Brain pericyte (primary cell): ENCODE data around the gene MACROH2A2.
"Not testable (repeated sequence)": the region's sequence is repeated elsewhere in the genome, so short reads cannot be mapped to it uniquely, and the experiment has no call there.

Source experiments
- DNase-seq: peaks from one replicate; pipeline ENCODE4 v3.0.0-alpha.2; 2012; ENCODE audit warnings: low read depth, low spot score

The MACROH2A2 gene

DNA sequence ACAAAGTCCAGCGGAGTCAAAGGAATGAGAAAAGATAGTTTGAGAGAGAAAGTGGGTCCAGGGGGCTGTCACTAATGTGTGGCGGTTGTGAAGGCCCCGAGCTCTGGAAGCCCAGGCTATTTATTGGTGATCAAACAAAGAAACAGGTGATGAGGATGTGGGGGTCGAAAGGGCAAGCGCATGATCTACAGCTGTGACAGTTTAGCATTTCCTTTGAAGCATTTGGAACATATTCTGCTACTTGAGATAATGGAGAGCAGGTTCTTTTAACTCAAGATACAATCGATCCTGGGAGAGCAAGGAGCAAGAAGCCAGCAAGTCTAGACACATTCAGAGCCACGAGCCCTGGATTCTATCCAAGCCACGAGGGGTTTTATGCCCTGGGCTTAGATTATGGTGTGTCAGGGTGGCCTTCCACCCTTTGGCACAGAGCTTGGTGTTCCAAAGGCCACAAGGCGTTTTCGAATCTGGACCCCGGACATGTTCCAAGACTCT lies 48.5 kb downstream of the MACROH2A2 start:
- DNase-seq = not testable (repeated sequence)

DNA sequence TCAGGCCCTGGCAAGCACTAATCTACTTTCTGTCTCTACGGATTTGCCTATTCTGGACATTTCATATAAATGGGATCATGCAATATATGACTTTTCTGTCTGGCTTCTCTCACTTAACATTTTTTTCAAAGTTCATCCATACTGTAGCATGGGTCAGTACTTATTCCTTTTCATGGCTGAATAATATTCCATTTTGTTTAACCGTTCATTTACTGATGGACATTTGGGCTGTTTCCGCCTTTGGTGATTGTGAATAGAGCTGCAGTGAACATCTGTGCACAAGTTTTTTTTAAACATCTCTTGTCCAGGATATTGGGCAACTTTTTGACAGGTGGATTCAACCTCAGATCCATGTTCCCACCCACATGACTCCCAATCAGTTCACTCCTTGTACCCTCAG lies 49.0 kb downstream of the MACROH2A2 start:
- DNase-seq = no peak

DNA sequence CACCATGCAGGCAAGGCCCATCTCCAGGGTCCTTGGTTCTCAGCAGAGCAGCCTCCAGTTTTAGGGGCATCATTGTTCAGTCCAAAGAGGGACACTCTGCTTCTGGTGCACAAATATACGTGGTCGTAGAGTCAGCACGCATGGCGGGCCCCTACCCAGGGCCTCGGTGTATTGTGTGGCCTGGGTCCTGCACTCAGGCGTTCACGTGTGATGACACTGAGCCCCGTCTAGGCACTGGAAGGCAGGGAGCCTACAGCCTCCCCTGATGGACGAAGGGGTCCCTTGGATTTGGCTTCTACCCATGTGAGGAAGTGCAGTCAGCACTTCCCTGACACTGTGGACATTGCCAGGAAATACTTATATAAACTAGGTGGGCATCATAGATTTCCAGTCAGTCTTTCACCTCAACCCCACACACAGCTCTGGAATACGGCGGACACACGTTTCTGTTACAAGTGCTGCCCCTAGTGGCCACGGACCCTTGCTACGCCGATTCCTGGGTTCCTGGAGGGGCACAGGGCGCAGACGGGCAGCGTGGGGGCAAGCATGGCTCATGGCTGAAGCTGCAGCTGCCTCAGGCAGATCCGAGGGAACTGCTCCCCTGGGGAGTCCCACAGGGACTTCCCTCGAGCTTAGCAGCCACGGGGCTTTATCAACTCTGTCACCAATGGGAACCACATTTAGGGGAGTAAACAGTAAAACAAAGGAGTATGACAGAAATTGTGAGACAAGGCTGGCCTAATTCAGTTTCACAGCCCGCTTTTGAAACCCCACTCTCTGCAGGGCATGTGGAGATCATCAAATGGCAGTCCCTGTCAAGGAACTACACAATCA lies 54.5 kb downstream of the MACROH2A2 start:
- no peak for DNase-seq

DNA sequence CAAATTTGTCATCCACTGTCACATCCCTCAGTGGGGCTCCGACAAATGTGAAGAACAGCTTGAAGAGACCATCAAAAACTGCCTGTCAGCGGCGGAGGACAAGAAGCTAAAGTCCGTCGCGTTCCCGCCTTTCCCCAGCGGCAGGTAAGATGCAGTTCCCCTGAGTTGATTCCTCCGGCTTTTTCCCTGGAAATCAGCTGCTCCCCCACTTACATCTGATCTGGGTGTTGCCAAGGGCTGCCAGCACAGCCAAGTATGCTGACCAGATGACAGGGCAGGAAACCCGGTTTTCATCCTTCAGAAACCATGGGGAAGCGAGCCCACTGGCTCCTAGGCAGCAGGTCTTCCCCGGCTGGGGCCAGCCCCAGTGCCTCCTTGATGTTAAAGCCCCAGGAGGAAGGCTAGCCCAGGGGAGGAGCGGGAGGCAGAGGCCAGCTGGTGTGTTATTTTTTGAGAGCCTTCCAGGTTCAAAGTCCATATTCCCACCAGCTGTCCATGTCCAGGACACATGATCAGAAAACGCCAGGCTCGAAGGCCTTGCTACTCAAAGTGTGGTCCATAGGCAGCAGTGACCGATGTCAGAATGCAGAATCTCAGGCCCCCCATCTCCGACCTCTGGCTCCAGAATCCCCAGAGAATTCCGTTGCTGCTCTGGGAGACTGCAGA lies 56.6 kb downstream of the MACROH2A2 start:
- DNase-seq = no peak

DNA sequence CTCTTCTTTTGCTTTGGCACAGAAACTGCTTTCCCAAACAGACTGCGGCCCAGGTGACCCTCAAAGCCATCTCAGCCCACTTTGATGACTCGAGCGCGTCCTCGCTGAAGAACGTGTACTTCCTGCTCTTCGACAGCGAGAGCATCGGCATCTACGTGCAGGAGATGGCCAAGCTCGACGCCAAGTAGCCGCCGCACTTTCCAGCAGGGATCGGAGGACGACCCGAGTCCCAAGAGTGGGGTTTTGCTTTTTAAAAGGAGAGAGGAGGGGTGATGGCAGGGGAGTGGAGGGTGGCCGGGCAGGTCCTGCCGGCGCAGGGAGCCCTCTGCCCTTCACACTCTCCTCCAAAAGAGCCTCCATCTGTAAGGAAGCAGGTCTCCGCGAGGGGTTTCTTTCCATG lies 58.9 kb downstream of the MACROH2A2 start:
- no peak for DNase-seq

DNA sequence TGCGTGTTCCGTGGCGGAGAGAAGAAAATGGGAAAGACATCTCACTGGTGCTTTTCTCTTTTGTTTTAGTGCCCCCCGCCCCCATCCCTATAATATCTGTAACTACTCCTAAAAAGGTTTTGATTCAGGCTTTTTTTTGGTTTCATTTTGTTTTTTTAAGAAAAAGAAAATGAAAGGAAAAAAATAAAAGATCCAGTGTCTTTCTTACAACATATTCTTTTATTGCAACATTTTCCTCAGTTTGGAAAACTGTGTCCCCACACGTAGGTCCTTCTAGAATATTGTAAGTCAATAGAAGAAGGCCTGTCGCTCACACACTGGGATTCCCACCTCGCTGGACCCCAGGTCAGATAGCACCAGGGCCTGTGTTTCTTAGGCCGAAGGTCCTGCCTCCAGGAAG lies 59.4 kb downstream of the MACROH2A2 start:
- DNase-seq = no peak

DNA sequence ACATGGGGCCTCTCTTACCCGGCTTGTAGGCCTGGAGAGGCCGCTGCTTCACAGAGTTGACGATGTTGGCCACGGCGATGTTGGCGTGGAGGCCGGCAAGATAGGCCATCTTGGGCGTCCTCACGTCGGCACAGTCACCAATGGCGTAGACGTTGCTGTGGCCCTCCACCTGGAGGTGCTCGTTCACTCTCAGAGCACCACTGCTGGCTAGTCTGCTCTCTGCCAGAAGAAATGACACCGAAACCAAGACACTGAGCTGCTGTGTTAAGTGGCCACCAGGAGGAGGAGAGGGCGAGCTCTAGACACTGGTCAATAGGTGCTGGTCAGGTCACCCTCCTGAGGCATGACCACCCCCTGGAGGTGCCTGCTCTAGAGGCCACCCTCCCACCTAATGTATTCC lies 62.3 kb downstream of the MACROH2A2 start:
- DNase-seq = no peak

DNA sequence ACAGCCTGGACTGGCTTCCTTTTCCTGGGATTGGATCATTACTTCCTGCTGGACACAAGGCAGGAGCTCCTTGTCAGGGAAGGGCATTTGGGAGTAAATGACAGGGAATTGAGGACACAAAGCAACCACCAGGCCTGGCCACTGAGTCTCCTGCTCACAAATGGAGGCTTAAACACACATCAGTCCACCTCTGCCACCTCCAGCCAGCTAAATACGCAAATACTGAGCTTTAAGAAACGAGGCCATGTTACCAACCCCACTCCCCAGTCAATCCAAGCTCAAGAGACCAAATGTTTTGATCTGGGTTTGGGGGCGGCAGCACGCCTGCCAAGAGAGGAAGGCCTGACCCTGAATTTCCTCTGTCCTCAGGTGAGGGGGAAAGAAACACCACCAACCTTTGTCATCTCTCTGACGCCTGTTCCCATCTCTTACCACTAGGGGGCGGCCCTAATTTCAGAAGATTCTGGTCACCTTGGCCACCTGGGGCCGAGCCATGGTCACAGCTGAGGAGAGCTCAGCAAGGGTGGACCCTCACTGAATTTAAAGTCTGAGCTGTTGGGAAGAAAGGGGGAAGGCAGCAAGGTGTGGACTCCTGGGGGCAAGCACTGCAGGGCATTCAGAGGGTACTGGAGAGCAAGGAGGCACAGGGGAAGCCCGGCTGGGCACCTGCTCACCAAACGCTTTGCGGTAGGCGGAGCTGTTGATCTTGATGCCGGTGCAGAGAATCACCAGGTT lies 63.5 kb downstream of the MACROH2A2 start:
- DNase-seq = no peak

DNA sequence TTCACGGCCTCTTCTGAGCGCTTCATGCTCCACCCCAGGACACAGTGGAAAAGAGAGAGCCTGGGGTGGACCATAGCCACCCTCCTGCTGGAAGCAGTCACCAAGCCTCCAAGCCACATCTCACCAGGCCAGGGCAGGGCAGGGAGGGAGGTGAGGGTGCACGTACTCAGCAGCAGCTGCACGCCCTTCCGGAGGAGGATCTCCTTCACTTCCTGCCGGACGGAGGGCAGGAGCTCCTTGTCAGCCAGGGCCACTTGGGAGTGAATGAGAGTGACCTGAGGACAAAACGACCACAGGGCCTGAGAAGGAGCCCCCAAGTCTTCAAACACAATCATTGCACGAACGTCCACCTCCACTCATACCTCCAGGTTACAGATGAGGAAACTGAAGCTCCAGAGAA lies 65.0 kb downstream of the MACROH2A2 start:
- DNase-seq = no peak

DNA sequence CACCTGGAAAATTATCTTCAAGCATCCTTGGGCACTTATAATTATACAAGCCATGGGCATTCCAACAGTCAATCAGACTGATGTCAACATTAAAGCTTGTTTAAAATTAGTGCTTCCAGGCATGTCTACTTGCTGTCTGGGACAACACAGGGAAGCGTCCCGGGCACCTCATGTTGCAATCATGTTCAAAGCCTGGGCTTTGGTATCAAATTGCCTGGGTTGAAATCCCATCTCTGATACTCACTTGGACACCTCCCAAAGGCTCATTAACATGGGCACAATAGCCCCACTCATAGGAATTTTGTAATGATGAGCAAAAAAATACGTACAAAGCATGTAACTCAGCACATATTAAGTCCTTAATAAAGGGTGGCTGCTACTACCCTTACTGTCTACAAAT lies 65.5 kb downstream of the MACROH2A2 start:
- DNase-seq = no peak

DNA sequence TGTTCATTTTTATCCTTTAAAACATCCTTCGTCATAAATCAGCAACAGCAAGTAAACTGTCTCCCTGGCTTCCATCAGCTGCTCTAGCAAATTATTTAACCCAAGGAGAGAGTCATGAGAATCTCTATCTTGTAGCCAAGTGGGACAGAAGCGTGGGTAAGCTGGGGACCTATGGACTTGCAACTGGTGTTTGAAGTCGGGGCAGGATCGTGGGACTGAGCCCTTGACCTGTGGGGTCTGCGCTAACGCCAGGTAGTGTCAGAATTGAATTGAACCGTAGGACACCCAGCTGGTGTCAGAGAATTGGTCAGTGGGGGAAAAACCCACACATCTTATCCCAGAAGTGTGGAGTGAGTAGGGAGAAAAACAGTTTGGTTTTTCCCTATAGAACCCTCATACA lies 66.6 kb downstream of the MACROH2A2 start:
- DNase-seq = no peak

DNA sequence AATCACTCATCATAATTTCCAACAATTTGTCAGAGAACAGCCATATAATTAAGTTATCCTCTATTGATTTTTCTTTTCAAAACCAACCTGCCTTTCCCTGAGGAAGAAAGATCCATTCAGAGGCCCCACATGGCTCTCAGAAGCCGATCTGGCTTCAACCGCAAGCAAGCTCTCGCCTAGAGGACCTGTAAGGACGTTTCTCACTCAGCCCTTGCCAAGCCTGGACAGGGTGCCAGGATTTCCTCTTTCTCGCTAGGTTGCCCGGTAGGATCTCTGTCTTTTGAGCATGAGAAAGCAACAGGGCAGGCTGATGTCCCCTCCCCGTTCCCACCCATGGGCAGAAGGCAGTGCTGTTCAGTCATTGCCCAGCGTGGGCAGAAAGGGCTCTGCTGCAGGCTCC lies 67.0 kb downstream of the MACROH2A2 start:
- DNase-seq = no peak

DNA sequence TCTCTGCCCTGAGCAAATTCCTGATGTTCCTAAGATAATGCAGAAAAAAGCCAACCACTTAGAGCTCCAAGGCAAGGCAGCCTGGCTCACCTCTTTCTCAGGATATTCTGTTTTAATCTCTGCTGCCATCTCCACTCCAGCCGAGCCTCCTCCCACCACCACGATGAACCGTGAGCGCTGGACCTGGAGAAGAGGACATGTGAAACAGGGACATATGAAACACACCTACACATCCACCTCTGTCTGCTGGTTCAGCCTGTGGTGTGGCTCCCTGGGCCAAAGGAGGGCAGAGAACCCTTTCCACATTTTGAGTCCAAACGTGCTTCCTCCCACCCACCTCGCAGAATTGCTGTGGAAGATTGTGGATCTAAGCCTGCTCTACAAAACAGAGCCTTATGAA lies 67.8 kb downstream of the MACROH2A2 start:
- DNase-seq = no peak

DNA sequence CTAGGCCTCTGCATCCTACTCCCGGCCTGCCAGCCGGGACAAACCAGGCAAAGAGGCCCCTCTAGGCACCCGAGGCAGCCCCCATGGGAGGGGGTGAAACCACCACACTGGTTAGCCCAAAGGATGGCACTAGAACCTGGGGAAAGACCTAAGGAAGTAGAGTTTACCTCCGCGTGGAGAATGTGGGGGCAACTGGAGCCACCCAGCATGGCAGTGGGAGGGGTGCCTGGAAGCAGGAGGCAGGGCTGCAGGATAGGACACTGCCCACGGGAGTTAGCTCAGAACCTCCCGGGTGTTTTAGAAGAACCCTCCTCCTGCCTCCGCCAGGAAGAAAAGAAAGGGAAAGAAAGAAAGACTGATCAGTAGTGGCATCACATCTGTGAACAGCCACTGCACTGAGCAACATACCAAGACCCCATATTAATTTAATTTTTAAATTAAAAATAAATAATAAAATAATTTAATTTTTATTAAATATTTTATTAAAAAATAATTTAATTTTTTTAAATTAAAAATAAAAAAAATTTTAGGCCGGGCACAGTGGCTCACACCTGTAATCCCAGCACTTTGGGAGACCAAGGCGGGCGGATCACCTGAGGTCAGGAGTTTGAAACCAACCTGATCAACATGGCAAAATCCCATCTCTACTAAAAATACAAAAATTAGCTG lies 68.8 kb downstream of the MACROH2A2 start:
- no peak for DNase-seq

DNA sequence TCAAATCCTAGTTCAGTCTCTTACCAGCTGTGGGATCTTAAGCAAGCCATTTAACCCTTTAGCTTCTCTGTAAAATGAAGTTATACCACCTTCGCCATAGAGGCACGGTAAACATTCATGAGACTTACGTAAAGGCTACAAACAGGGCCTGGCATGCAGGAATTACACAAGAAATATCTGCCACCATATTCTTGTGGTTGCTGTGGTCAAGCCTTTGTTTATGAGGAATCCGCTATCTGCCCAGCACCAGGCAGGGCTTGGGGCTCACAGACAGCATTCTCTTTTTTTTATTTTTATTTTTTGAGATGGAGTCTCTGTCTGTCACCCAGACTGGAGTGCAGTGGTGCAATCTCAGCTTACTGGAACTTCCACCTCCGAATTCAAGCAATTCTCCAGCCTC lies 70.1 kb downstream of the MACROH2A2 start:
- no peak for DNase-seq

DNA sequence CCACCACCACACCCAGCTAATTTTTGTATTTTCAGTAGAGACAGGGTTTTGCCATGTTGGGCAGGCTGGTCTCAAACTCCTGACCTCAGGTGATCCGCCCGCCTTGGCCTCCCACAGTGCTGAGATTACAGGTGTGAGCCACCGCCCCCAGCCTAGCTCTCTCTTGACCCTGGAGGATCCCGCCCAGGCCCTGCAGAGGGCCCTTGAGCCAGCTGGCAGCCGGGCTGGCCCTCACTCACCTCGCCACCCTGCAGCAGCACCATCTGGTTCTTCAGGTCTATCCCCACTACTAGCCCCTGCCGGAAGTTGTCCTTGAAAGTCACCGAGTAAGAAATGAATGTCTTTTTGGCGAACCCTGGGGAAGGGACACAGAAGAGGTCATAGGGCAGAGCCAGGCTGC lies 70.5 kb downstream of the MACROH2A2 start:
- DNase-seq = not testable (repeated sequence)

DNA sequence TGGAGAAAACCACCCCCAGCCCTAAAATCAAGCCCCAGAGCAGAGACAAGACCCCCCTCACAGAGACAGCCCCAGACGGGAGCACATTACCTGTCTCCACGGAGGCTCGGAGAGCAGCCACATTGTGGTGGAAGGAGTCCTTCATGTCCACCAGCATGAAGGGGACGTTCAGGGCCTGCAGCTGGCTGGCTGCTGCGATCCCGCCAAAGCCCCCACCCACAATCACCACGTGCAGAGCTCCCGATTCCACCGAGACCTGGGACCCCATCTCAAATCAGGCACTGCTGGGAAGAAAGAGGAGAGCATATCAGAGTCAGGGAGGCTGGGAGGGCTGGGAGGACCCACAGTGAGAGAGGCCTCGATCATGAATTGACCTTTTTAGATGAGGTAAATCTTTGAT lies 71.2 kb downstream of the MACROH2A2 start:
- no peak for DNase-seq

DNA sequence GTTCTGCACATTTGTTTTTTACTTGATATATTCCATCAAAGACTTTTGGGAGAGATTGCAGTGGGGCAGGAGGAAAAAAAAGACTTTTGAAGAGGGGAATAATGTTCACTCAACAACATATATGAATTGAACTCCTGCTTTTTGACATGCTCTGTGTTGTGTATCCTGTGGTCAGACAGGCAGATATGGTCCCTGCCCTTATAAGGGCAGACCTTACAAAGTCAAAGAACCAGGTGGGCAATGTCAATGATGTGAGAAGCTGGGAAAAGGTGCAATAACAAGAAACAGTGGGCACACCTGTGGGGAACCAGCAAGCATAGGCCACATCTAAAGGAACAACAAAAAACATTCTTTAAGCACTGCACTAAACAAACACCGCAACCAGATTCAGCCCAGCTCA lies 71.8 kb downstream of the MACROH2A2 start:
- DNase-seq = no peak

DNA sequence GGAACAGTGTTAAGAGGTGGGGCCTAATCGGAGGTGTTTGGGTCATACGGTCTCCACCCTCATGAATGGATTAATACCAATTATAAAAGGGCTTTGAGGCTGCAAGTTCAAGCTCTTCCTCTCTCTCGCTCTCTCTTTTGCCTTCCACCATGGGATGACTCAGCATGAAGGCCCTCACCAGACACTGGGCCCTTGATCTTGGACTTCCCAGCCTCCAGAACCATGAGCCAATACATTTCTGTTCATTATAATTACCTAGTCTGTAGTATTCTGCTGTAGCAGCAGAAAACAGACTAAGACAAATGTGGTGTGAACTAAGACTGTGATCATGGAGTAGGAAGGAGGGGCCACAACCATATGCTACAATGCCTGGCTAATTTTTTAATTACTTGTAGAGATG lies 72.3 kb downstream of the MACROH2A2 start:
- no peak for DNase-seq

DNA sequence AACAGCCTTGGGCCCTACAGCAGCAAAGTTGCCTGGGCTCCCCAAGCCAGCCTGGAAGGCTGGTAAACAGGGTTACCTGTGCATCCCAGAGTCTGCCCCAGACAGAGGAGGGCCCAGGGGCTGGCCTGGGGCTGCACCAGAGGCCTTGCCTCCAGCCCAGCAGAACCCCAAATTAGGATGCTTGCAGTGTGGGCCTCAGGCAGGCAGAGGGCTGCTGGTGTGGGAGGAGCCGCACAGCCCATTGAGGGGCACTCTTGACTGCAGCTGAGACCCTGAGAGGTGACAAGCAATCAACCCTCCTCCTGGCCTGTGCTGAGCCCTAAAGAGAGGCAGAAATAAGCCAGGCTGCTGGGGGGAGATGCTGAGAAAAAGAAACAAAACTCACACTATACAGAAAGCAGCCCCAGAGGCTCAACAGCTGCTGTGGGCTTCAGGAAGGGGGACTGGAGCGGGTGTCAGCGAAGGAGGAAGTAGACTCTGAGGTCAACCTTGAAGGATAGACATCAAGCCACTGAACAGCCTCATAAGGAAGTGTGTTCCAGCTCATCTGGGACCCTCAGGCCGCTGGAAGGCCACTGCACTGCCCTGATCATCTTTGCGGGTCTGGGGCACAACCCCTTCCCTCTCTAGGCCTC lies 73.4 kb downstream of the MACROH2A2 start:
- no peak for DNase-seq

DNA sequence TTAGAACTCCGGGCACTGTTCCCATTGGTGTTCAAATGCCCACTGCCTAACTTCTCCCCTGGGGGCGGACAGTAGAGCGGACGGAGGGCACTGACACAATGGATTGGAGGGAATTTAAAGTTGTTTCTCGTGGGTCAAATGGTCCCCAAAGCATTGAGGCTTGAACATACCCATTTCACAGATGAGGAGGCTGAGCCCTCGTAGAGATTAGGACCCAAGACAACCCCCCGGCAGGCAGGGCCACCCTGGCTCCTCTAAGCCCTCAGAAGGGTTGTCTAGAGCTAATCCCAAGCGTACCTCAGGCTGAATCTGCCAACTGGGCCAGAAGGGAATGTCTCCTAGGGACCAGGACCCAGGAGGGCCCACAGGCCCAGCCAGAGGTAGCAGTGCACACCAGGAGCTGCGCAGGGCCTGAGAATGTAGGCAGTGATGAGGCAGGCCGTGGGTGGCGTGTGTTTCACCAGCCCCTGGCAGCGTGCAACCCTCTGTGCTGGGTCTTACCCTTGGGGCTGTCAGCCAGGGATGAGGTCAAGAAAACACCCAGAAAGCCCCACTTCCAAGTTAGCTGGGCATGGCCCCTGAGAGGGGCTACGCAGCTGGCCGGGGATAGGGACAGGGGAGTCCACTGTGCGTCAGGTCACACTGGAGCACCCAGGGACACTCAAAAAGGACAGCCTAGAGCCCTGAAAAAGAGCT lies 74.2 kb downstream of the MACROH2A2 start:
- DNase-seq = no peak
